A549 treated with dexamethasone at 1 μM for 4 hours (cell line): Measurements from ENCODE around the gene SPRYD7. TPM values are rescaled to one million over a fixed set of nuclear protein-coding genes. Genes with fewer than 3 reads are reported as not detected.

Experiments used
- total RNA-seq: library from RNA; stranded (reverse); fragments of 200-300 nt; extraction: Qiagen RNA extraction; gene quantifications from 5 replicates; pipeline ENCODE4 v1.2.3, GENCODE V29; 2022

Gene SPRYD7, protein sequence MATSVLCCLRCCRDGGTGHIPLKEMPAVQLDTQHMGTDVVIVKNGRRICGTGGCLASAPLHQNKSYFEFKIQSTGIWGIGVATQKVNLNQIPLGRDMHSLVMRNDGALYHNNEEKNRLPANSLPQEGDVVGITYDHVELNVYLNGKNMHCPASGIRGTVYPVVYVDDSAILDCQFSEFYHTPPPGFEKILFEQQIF
- 9.7 to 11.5 TPM (median 10.5 TPM) in 5 replicates for total RNA-seq

DNA sequence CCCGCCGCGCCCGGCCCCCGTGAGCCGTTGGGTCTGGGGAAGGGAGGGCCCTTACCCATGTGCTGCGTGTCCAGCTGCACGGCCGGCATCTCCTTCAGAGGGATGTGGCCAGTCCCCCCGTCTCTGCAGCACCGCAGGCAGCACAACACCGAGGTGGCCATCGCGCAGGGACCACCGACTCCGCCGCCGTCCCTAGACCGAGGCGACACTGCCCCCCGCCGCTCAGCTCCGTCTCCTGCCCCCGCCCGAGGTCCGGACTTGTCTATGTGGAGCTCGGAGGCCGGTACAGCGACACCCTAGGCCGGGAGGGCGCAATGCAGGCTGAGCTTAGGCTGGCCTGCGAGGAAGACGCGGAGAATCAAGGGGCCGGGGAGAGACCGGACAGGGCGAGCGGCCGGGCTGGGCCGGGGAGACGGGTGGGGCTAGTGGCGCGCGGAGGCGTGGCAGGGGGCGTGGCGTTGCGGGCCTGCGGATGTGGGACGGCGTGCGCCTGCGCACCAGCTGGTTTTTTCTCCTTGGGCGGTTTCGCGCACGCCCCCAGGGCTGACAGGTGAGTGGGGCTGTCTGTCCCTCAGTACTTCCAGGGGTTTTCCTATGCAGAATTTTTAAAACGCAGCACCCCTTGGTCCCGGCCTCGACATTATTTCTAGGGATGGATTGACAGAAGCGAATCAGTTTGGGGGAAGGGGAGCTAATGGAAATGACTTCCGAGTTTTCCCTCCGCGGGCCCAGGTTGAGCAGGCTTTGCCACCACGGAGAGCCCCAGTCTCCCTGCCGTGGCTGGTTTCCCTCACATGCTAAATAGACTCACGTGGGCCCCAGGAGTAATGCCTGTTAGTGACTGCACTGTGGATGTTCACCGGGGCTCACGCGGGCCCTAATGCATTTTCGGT lies at the start of gene SPRYD7:
Gene SPRYD7 (minus strand): TSS at position 266 of the 893 bp plus-strand sequence. CDS start 105 bp downstream, at position 161.

Other genes starting within 250 kb of the SPRYD7 start
- 50.7 to 63.4 TPM (median 62.8 TPM) in 5 replicates for gene EBPL, start 244.9 kb downstream of the SPRYD7 start, total RNA-seq
- gene KPNA3, start 143.7 kb downstream of the SPRYD7 start, total RNA-seq = 26.4 to 37.9 TPM (median 33.7 TPM) in 5 replicates
- 15.5 to 18.7 TPM (median 16.6 TPM) in 5 replicates for gene TRIM13, start 60.7 kb upstream of the SPRYD7 start, total RNA-seq
- gene KCNRG, start 79.1 kb upstream of the SPRYD7 start, total RNA-seq = 0.33 to 0.97 TPM (median 0.74 TPM) in 4 of 5 replicates, not detected in the other